Neural progenitor cell (in vitro differentiated cells): ENCODE data around the gene CYGB. TPM values are rescaled to one million over a fixed set of nuclear protein-coding genes. Genes with fewer than 3 reads are reported as not detected.

Experiments
- DNase-seq: peaks from one replicate; pipeline ENCODE4 v3.0.0-alpha.2; 2016; ENCODE audit warnings: low spot score
- H2AFZ ChIP-seq: fragments of 200-600 bp; sonication (generic); replicated peaks from 2 replicates; pipeline ENCODE4 v1.6.1; 2016; ENCODE audit warnings: antibody characterized with exemption
- H3F3A ChIP-seq: fragments of 200-600 bp; sonication (generic); 2 replicates; pipeline ENCODE4 v1.6.1; 2016; ENCODE audit warnings: antibody characterized with exemption, low read depth
- H3K27ac ChIP-seq: fragments of 200-600 bp; sonication (generic); 2 replicates; pipeline ENCODE4 v1.5.1; 2016; ENCODE audit warnings: mild to moderate bottlenecking
- H3K27me3 ChIP-seq: fragments of 200-600 bp; sonication (generic); 2 replicates; pipeline ENCODE4 v1.6.1; 2016; ENCODE audit warnings: mild to moderate bottlenecking, moderate library complexity
- H3K36me3 ChIP-seq: fragments of 200-600 bp; sonication (generic); 2 replicates; pipeline ENCODE4 v1.5.1; 2016
- H3K4me1 ChIP-seq: fragments of 200-600 bp; sonication (generic); 2 replicates; pipeline ENCODE4 v1.6.1; 2016; ENCODE audit warnings: mixed run types
- H3K4me2 ChIP-seq: fragments of 200-600 bp; sonication (generic); 2 replicates; pipeline ENCODE4 v1.6.1; 2016
- H3K4me3 ChIP-seq: fragments of 200-600 bp; sonication (generic); 2 replicates; pipeline ENCODE4 v1.5.1; 2016
- H3K79me2 ChIP-seq: fragments of 200-600 bp; sonication (generic); 2 replicates; pipeline ENCODE4 v1.6.1; 2016; ENCODE audit warnings: low read depth
- H3K9ac ChIP-seq: fragments of 200-600 bp; sonication (generic); 2 replicates; pipeline ENCODE4 v1.6.1; 2016
- H3K9me3 ChIP-seq: fragments of 200-600 bp; sonication (generic); 2 replicates; pipeline ENCODE4 v1.5.1; 2016; ENCODE audit warnings: low read depth
- H4K20me1 ChIP-seq: fragments of 200-600 bp; sonication (generic); 2 replicates; pipeline ENCODE4 v1.6.1; 2016; ENCODE audit warnings: low read depth
- H3K27ac Mint-ChIP-seq: 3 replicates; pipeline ENCODE4 v1.8.0; 2021; ENCODE audit warnings: mixed read lengths
- H3K27me3 Mint-ChIP-seq: 2 replicates; pipeline ENCODE4 v1.8.0; 2022; ENCODE audit warnings: low read depth, mild to moderate bottlenecking, inconsistent platforms, moderate library complexity, mixed read lengths; ENCODE audit not compliant: insufficient read depth
- H3K36me3 Mint-ChIP-seq: 3 replicates; pipeline ENCODE4 v1.8.0; 2021; ENCODE audit warnings: mixed read lengths
- H3K4me1 Mint-ChIP-seq: 3 replicates; pipeline ENCODE4 v1.8.0; 2021; ENCODE audit warnings: mixed read lengths
- H3K4me3 Mint-ChIP-seq: 3 replicates; pipeline ENCODE4 v1.8.0; 2021; ENCODE audit warnings: mild to moderate bottlenecking, moderate library complexity, mixed read lengths
- H3K9me3 Mint-ChIP-seq: 3 replicates; pipeline ENCODE4 v1.8.0; 2020; ENCODE audit warnings: mixed read lengths
- EZH2 ChIP-seq: fragments of 200-600 bp; sonication (generic); IDR thresholded peaks from 2 replicates; pipeline ENCODE4 v1.6.1; 2017; ENCODE audit warnings: antibody characterized with exemption, mild to moderate bottlenecking, moderate library complexity
- EZH2phosphoT487 ChIP-seq: fragments of 200-600 bp; sonication (generic); IDR thresholded peaks from 2 replicates; pipeline ENCODE4 v1.6.1; 2017; ENCODE audit warnings: antibody characterized with exemption
- total RNA-seq: library from RNA; depleted of rRNA; stranded (reverse); fragments of >200 nt; gene quantifications from 2 replicates; pipeline ENCODE4 v1.2.3, GENCODE V29; 2015; ENCODE audit warnings: low replicate concordance
- TF ChIP-seq, protein P1 (sequence below): fragments of 200-600 bp; sonication (generic); IDR thresholded peaks from 2 replicates; pipeline ENCODE4 v1.5.1; 2017; ENCODE audit warnings: antibody characterized with exemption, mild to moderate bottlenecking

Gene CYGB
- total RNA-seq, 1 donor from 2014 or later, result not detected

DNA sequence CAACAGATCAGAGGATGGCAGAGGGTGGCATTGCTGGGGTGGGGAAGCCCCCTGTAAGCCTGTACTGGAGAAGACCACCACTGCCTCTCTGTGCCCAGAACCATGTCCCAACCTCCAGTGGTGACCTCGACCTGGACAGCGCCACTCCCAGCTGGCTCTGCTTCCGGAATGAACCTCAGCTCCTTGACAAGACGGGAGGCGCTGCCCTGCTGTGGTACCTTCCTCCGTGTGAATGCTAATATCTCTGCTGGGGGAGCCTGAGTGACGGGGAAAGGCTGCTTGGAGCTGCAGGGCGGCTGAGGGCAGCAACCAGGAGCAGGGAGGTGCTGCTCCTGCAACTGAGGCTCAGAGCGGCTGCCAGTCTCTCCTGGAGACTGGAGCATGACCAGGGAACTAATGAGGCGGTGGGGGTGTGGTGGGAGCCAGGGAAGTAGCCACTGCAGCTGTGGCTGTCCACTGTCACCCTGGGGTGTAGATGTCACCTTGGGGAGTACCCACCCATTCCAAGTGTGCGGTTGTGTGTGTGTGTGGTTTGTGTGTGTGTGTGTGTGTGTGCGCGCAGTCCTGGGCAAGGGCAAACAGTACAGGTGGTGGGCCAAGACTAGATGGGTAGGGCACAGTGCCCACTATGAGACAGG lies 8.5 kb upstream of the CYGB start:
- peaks cover 21% of the 10 kb centered on the region for H3F3A ChIP-seq
- H3K9me3 ChIP-seq, result no peaks in the 10 kb centered on the region
- H3K4me2 ChIP-seq, result no peak overlapping the region
- no peak for DNase-seq
- no peaks in the 10 kb centered on the region for H3K9me3 Mint-ChIP-seq
- peak overlapping the region; percentile 23 for H3K4me3 Mint-ChIP-seq
- peaks cover 36% of the 10 kb centered on the region for H3K4me1 Mint-ChIP-seq
- H3K79me2 ChIP-seq, result no peaks in the 10 kb centered on the region
- H3K4me1 ChIP-seq, result peaks cover 20% of the 10 kb centered on the region
- H3K27ac Mint-ChIP-seq, result no peak overlapping the region
- H3K36me3 Mint-ChIP-seq, result no peaks in the 10 kb centered on the region
- H4K20me1 ChIP-seq, result no peaks in the 10 kb centered on the region
- H3K36me3 ChIP-seq, result no peaks in the 10 kb centered on the region
- TF ChIP-seq, protein P1, sequence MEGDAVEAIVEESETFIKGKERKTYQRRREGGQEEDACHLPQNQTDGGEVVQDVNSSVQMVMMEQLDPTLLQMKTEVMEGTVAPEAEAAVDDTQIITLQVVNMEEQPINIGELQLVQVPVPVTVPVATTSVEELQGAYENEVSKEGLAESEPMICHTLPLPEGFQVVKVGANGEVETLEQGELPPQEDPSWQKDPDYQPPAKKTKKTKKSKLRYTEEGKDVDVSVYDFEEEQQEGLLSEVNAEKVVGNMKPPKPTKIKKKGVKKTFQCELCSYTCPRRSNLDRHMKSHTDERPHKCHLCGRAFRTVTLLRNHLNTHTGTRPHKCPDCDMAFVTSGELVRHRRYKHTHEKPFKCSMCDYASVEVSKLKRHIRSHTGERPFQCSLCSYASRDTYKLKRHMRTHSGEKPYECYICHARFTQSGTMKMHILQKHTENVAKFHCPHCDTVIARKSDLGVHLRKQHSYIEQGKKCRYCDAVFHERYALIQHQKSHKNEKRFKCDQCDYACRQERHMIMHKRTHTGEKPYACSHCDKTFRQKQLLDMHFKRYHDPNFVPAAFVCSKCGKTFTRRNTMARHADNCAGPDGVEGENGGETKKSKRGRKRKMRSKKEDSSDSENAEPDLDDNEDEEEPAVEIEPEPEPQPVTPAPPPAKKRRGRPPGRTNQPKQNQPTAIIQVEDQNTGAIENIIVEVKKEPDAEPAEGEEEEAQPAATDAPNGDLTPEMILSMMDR, result no peak
- TF ChIP-seq EZH2 (no peak), EZH2phosphoT487 (no peak)
- H3K27me3 ChIP-seq, result peaks cover 21% of the 10 kb centered on the region
- no peak overlapping the region for H3K4me3 ChIP-seq
- H3K27me3 Mint-ChIP-seq, result peaks cover 6% of the 10 kb centered on the region
- H3K27ac ChIP-seq, result no peak overlapping the region
- no peak overlapping the region for H2AFZ ChIP-seq
- no peak overlapping the region for H3K9ac ChIP-seq

DNA sequence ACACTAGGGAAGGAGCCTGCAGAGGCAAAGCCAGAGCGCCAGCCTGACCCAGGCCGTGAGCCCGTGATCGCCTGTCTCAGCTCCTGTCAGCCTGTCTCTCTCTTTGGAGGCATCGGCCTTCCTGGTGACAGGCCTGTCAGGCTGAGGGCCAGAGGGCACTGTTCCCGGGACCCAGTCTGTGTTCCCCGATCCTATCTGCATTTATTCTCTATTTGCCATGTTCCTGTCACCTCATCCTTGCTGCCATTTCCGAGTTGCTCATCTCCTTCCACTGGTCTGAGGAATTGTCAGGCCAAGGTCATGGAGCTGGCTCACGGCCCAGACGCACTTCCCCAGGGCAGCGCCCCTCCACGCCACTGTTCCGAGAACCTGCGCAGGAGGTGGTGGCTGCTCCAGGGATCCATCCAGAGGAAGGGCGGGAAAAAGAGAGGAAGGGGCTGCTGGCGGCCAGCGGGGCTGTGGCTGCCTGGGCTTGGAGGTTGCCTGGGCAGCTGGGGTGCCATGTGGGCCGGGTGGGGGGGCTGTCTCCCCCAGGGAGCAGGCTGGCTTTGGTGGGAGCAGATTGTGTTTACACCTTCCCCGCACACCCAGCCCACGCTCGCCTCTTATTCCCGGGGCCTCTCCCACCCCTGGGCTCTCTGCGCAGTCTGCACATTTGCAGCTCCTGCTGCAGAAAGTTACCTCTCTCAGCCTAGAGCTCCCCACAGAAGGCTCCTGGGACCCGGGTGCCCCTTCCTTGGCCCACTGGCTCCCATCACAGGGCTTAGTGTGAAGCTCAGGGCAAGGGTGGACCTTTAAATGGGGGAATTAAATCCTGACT lies 7.2 kb upstream of the CYGB start:
- no peak for TF ChIP-seq EZH2phosphoT487
- TF ChIP-seq, protein P1, result no peak
- TF ChIP-seq EZH2, result no peak
- peaks cover 29% of the 10 kb centered on the region for H3K27me3 ChIP-seq
- H3K36me3 ChIP-seq, result no peaks in the 10 kb centered on the region
- Mint-ChIP-seq H3K9me3 (no peaks in the 10 kb centered on the region), H3K4me3 (peak overlapping the region; percentile 76), H3K27me3 (peaks cover 9% of the 10 kb centered on the region), H3K27ac (peak overlapping the region; percentile 19), H3K4me1 (peaks cover 42% of the 10 kb centered on the region), H3K36me3 (no peaks in the 10 kb centered on the region)
- H2AFZ ChIP-seq, result no peak overlapping the region
- H3K9ac ChIP-seq, result no peak overlapping the region
- H3K27ac ChIP-seq, result no peak overlapping the region
- H3K4me1 ChIP-seq, result peaks cover 26% of the 10 kb centered on the region
- H3K4me2 ChIP-seq, result no peak overlapping the region
- no peaks in the 10 kb centered on the region for H3K9me3 ChIP-seq
- H3F3A ChIP-seq, result peaks cover 23% of the 10 kb centered on the region
- no peak overlapping the region for H3K4me3 ChIP-seq
- no peaks in the 10 kb centered on the region for H3K79me2 ChIP-seq
- no peaks in the 10 kb centered on the region for H4K20me1 ChIP-seq
- no peak for DNase-seq

GRCh38 chr17:76543826-76544545 lies 6.5 kb upstream of the CYGB start:
- no peak for DNase-seq
- Histone ChIP-seq H3K4me3 (no peak overlapping the region), H3K27ac (no peak overlapping the region), H4K20me1 (no peaks in the 10 kb centered on the region), H2AFZ (no peak overlapping the region), H3K36me3 (no peaks in the 10 kb centered on the region), H3K4me1 (peaks cover 26% of the 10 kb centered on the region), H3K79me2 (no peaks in the 10 kb centered on the region), H3F3A (peaks cover 30% of the 10 kb centered on the region), H3K27me3 (peaks cover 37% of the 10 kb centered on the region), H3K9ac (no peak overlapping the region), H3K4me2 (no peak overlapping the region), H3K9me3 (no peaks in the 10 kb centered on the region)
- H3K4me3 Mint-ChIP-seq, result peak overlapping the region; percentile 76
- peak overlapping the region; percentile 65 for H3K27ac Mint-ChIP-seq
- no peaks in the 10 kb centered on the region for H3K36me3 Mint-ChIP-seq
- peaks cover 49% of the 10 kb centered on the region for H3K4me1 Mint-ChIP-seq
- TF ChIP-seq, protein P1, result no peak
- no peak for TF ChIP-seq EZH2
- no peaks in the 10 kb centered on the region for H3K9me3 Mint-ChIP-seq
- peaks cover 15% of the 10 kb centered on the region for H3K27me3 Mint-ChIP-seq
